ENCODE results near the gene GALNT10.

- no peak for TF ChIP-seq CTCF (IDR thresholded peaks at IDR 0.05)
- TF ChIP-seq POLR2A (IDR thresholded peaks at IDR 0.05): no peak
Measured at GRCh38 chr5:154402611-154403010, 212.1 kb downstream of the GALNT10 start.

Measured in lower leg skin (tissue), 3 donors.